CD4-positive, alpha-beta memory T cell (primary cell): ENCODE measurements around the gene AGMO. TPM values are rescaled to one million over a fixed set of nuclear protein-coding genes. Genes with fewer than 3 reads are reported as not detected.

ENCODE experiments used
- CTCF ChIA-PET: fragments of 350-600 bp; sonication (Branson Sonifier 250); formaldehyde crosslinking; loops from one replicate; lab custom pipeline; 2021; ENCODE audit warnings: inconsistent platforms; ENCODE audit not compliant: partially characterized antibody; lab: Charles Lee
- POLR2A ChIA-PET: fragments of 350-600 bp; sonication (Branson Sonifier 250); formaldehyde crosslinking; loops from one replicate; lab custom pipeline; 2021; ENCODE audit not compliant: partially characterized antibody; lab: Charles Lee
- DNase-seq, 5 donors: peaks; one replicate each; pipeline versions ENCODE4 v3.0.0 to v3.0.0-alpha.2; 2020 to 2022; ENCODE audit warnings: mixed read lengths in 1 of 5
- H3K27ac ChIP-seq: one replicate; pipeline ENCODE4 v1.7.0; 2013; ENCODE audit warnings: low read depth, low read length
- H3K27me3 ChIP-seq: 2 replicates; pipeline ENCODE4 v1.7.0; 2013; ENCODE audit warnings: mild to moderate bottlenecking, low read length, moderate library complexity; ENCODE audit not compliant: insufficient read depth
- H3K36me3 ChIP-seq: 2 replicates; pipeline ENCODE4 v1.7.0; 2013; ENCODE audit warnings: mild to moderate bottlenecking, low read length, moderate library complexity; ENCODE audit not compliant: insufficient read depth
- H3K4me1 ChIP-seq: 2 replicates; pipeline ENCODE4 v1.7.0; 2013; ENCODE audit warnings: mild to moderate bottlenecking, low read length, moderate library complexity; ENCODE audit not compliant: insufficient read depth
- H3K4me3 ChIP-seq, 2 donors: one replicate each; pipeline ENCODE4 v1.7.0; 2013; ENCODE audit warnings: low read length in 2 of 2, mild to moderate bottlenecking in 1 of 2
- H3K9me3 ChIP-seq, 2 donors: one replicate each; pipeline ENCODE4 v1.7.0; 2013; ENCODE audit warnings: low read length in 2 of 2, control low read depth in 1 of 2; ENCODE audit not compliant: control insufficient read depth in 1 of 2
- H3K27ac Mint-ChIP-seq, 7 donors: one replicate each; pipeline ENCODE4 v1.8.0; 2020 to 2021; ENCODE audit warnings: mixed read lengths in 7 of 7, mild to moderate bottlenecking in 6 of 7, inconsistent platforms in 3 of 7, moderate library complexity in 3 of 7
- H3K27me3 Mint-ChIP-seq, 2 donors: one replicate each; pipeline ENCODE4 v1.8.0; 2020 to 2021; ENCODE audit warnings: mixed read lengths in 2 of 2
- H3K36me3 Mint-ChIP-seq, 2 donors: one replicate each; pipeline ENCODE4 v1.8.0; 2020 to 2021; ENCODE audit warnings: mixed read lengths in 2 of 2, inconsistent platforms in 1 of 2, mild to moderate bottlenecking in 1 of 2
- H3K4me1 Mint-ChIP-seq, 4 donors: one replicate each; pipeline ENCODE4 v1.8.0; 2020 to 2021; ENCODE audit warnings: mixed read lengths in 4 of 4, mild to moderate bottlenecking in 1 of 4
- H3K4me3 Mint-ChIP-seq, 8 donors: one replicate each; pipeline ENCODE4 v1.8.0; 2020 to 2021; ENCODE audit warnings: mixed read lengths in 8 of 8, mild to moderate bottlenecking in 7 of 8, moderate library complexity in 6 of 8, inconsistent platforms in 3 of 8
- H3K9me3 Mint-ChIP-seq, 8 donors: one replicate each; pipeline ENCODE4 v1.8.0; 2020 to 2021; ENCODE audit warnings: mixed read lengths in 8 of 8, mild to moderate bottlenecking in 5 of 8, inconsistent platforms in 3 of 8, moderate library complexity in 1 of 8
- intact Hi-C: fragments of 100-400 bp; cut with micrococcal nuclease; formaldehyde crosslinking; loops from one replicate; pipeline ENCODE4 v1.15.1; 2023
- polyA plus RNA-seq, 2 donors: library from polyadenylated mRNA; unstranded; fragments of 300-500 nt; fragmentation: Illumina TruSeq; gene quantifications; one replicate each; pipeline ENCODE4 v1.2.3, GENCODE V29; 2021
- total RNA-seq, 2 experiments: library from RNA; stranded (reverse); gene quantifications; one replicate each; pipeline ENCODE4 v1.2.3, GENCODE V29; 2021

The AGMO gene
- total and polyA plus RNA-seq, 4 experiments from 2014 or later: not detected

- no peak overlapping the region for H3K4me3 ChIP-seq
- no peaks in the 10 kb centered on the region for H3K27me3 ChIP-seq
- CTCF ChIA-PET: no interaction called here
- DNase-seq: no peak
- no peaks in the 10 kb centered on the region for H3K27me3 Mint-ChIP-seq
- no peak overlapping the region for H3K4me3 Mint-ChIP-seq
- no peaks in the 10 kb centered on the region for H3K9me3 ChIP-seq
- no peak overlapping the region for H3K27ac Mint-ChIP-seq
- H3K4me1 ChIP-seq: no peaks in the 10 kb centered on the region
- no peaks in the 10 kb centered on the region for H3K4me1 Mint-ChIP-seq
- no peak overlapping the region for H3K27ac ChIP-seq
- intact Hi-C loops: no loop called here
- no peaks in the 10 kb centered on the region for H3K36me3 Mint-ChIP-seq
- H3K9me3 Mint-ChIP-seq: peaks cover 0 to 7% (median 2%) of the 10 kb centered on the region in 8 donors
- H3K36me3 ChIP-seq: no peaks in the 10 kb centered on the region
- POLR2A ChIA-PET: no interaction called here
Measured at GRCh38 chr7:15490291-15490690, 71.5 kb downstream of the AGMO start.

- H3K4me3 ChIP-seq: no peak overlapping the region
- no peaks in the 10 kb centered on the region for H3K9me3 ChIP-seq
- ChIA-PET CTCF (no interaction called here), POLR2A (no interaction called here)
- no peak overlapping the region for H3K27ac ChIP-seq
- Mint-ChIP-seq H3K9me3 (peaks cover 0 to 4% (median 2%) of the 10 kb centered on the region in 8 donors), H3K4me1 (no peaks in the 10 kb centered on the region), H3K27me3 (no peaks in the 10 kb centered on the region), H3K4me3 (no peak overlapping the region), H3K36me3 (no peaks in the 10 kb centered on the region), H3K27ac (no peak overlapping the region)
- no peaks in the 10 kb centered on the region for H3K27me3 ChIP-seq
- H3K36me3 ChIP-seq: no peaks in the 10 kb centered on the region
- H3K4me1 ChIP-seq: no peaks in the 10 kb centered on the region
- intact Hi-C loops: no loop called here
- DNase-seq: no peak
Measured at GRCh38 chr7:15489861-15490260, 72.0 kb downstream of the AGMO start.

- POLR2A ChIA-PET: no interaction called here
- H3K4me3 Mint-ChIP-seq: no peak overlapping the region
Measured at GRCh38 chr7:15489383-15489782, 72.4 kb downstream of the AGMO start.

GRCh38 chr7:15488401-15488800, 73.4 kb downstream of the AGMO start:
- H3K9me3 ChIP-seq: no peaks in the 10 kb centered on the region
- intact Hi-C loops: no loop called here
- no peak overlapping the region for H3K27ac Mint-ChIP-seq
- no peaks in the 10 kb centered on the region for H3K4me1 ChIP-seq
- no peaks in the 10 kb centered on the region for H3K4me1 Mint-ChIP-seq
- no peak for DNase-seq
- ChIA-PET CTCF (no interaction called here), POLR2A (no interaction called here)
- H3K27ac ChIP-seq: no peak overlapping the region
- peaks cover 0 to 5% (median 2%) of the 10 kb centered on the region in 8 donors for H3K9me3 Mint-ChIP-seq
- H3K4me3 Mint-ChIP-seq: no peak overlapping the region
- no peaks in the 10 kb centered on the region for H3K27me3 ChIP-seq
- no peak overlapping the region for H3K4me3 ChIP-seq
- H3K36me3 ChIP-seq: no peaks in the 10 kb centered on the region
- H3K36me3 Mint-ChIP-seq: no peaks in the 10 kb centered on the region
- H3K27me3 Mint-ChIP-seq: no peaks in the 10 kb centered on the region

More at GRCh38 chr7:15489383-15489782, 72.4 kb downstream of the AGMO start:
- no peak for DNase-seq
- H3K27ac ChIP-seq: no peak overlapping the region
- CTCF ChIA-PET: no interaction called here
- Mint-ChIP-seq H3K27me3 (no peaks in the 10 kb centered on the region), H3K36me3 (no peaks in the 10 kb centered on the region), H3K9me3 (peaks cover 0 to 5% (median 2%) of the 10 kb centered on the region in 8 donors), H3K27ac (no peak overlapping the region), H3K4me1 (no peaks in the 10 kb centered on the region)
- H3K36me3 ChIP-seq: no peaks in the 10 kb centered on the region
- H3K4me3 ChIP-seq: no peak overlapping the region
- H3K27me3 ChIP-seq: no peaks in the 10 kb centered on the region
- intact Hi-C loops: no loop called here
- H3K9me3 ChIP-seq: no peaks in the 10 kb centered on the region
- no peaks in the 10 kb centered on the region for H3K4me1 ChIP-seq

GRCh38 chr7:15487896-15488295, 73.9 kb downstream of the AGMO start:
- H3K9me3 ChIP-seq: no peaks in the 10 kb centered on the region
- no peak overlapping the region for H3K27ac ChIP-seq
- H3K4me1 Mint-ChIP-seq: no peaks in the 10 kb centered on the region
- no peaks in the 10 kb centered on the region for H3K36me3 Mint-ChIP-seq
- DNase-seq: no peak
- no peaks in the 10 kb centered on the region for H3K27me3 Mint-ChIP-seq
- no peak overlapping the region for H3K4me3 ChIP-seq
- ChIA-PET POLR2A (no interaction called here), CTCF (no interaction called here)
- H3K4me1 ChIP-seq: no peaks in the 10 kb centered on the region
- H3K27ac Mint-ChIP-seq: no peak overlapping the region
- intact Hi-C loops: no loop called here
- H3K9me3 Mint-ChIP-seq: peaks cover 0 to 5% (median 2%) of the 10 kb centered on the region in 8 donors
- H3K4me3 Mint-ChIP-seq: no peak overlapping the region
- no peaks in the 10 kb centered on the region for H3K36me3 ChIP-seq
- H3K27me3 ChIP-seq: no peaks in the 10 kb centered on the region

- DNase-seq: no peak
- H3K36me3 ChIP-seq: no peaks in the 10 kb centered on the region
- H3K9me3 ChIP-seq: no peaks in the 10 kb centered on the region
- Mint-ChIP-seq H3K4me3 (no peak overlapping the region), H3K36me3 (no peaks in the 10 kb centered on the region), H3K9me3 (peaks cover 0 to 4% (median 2%) of the 10 kb centered on the region in 8 donors), H3K27me3 (no peaks in the 10 kb centered on the region), H3K27ac (no peak overlapping the region), H3K4me1 (no peaks in the 10 kb centered on the region)
- ChIA-PET CTCF (no interaction called here), POLR2A (no interaction called here)
- H3K27ac ChIP-seq: no peak overlapping the region
- no peaks in the 10 kb centered on the region for H3K4me1 ChIP-seq
- H3K4me3 ChIP-seq: no peak overlapping the region
- intact Hi-C loops: no loop called here
- no peaks in the 10 kb centered on the region for H3K27me3 ChIP-seq
Measured at GRCh38 chr7:15485998-15486397, 75.8 kb downstream of the AGMO start.

GRCh38 chr7:15485431-15485830, 76.4 kb downstream of the AGMO start:
- no peaks in the 10 kb centered on the region for H3K27me3 Mint-ChIP-seq
- H3K4me1 Mint-ChIP-seq: no peaks in the 10 kb centered on the region
- no peaks in the 10 kb centered on the region for H3K36me3 ChIP-seq
- no peaks in the 10 kb centered on the region for H3K9me3 ChIP-seq
- no peak overlapping the region for H3K27ac Mint-ChIP-seq
- no peaks in the 10 kb centered on the region for H3K36me3 Mint-ChIP-seq
- intact Hi-C loops: no loop called here
- H3K27ac ChIP-seq: no peak overlapping the region
- ChIA-PET CTCF (no interaction called here), POLR2A (no interaction called here)
- no peak overlapping the region for H3K4me3 ChIP-seq
- DNase-seq: no peak
- H3K4me3 Mint-ChIP-seq: no peak overlapping the region
- peaks cover 0 to 4% (median 2%) of the 10 kb centered on the region in 8 donors for H3K9me3 Mint-ChIP-seq
- H3K4me1 ChIP-seq: no peaks in the 10 kb centered on the region
- H3K27me3 ChIP-seq: no peaks in the 10 kb centered on the region

- CTCF ChIA-PET: no interaction called here
Measured at GRCh38 chr7:15481132-15481531, 80.7 kb downstream of the AGMO start.

More at GRCh38 chr7:15481132-15481531, 80.7 kb downstream of the AGMO start:
- Mint-ChIP-seq H3K36me3 (no peaks in the 10 kb centered on the region), H3K27ac (no peak overlapping the region), H3K9me3 (peaks cover 0 to 7% (median 4%) of the 10 kb centered on the region in 8 donors), H3K27me3 (no peaks in the 10 kb centered on the region), H3K4me3 (no peak overlapping the region), H3K4me1 (no peaks in the 10 kb centered on the region)
- H3K4me1 ChIP-seq: no peaks in the 10 kb centered on the region
- no peaks in the 10 kb centered on the region for H3K36me3 ChIP-seq
- H3K9me3 ChIP-seq: no peaks in the 10 kb centered on the region
- H3K27me3 ChIP-seq: no peaks in the 10 kb centered on the region
- H3K27ac ChIP-seq: no peak overlapping the region
- POLR2A ChIA-PET: no interaction called here
- DNase-seq: no peak
- intact Hi-C loops: no loop called here
- no peak overlapping the region for H3K4me3 ChIP-seq
